H1 (cell line): ENCODE results near the gene ADAM30. TPM values are rescaled to one million over a fixed set of nuclear protein-coding genes. Genes with fewer than 3 reads are reported as not detected.

Source experiments
- CTCF ChIA-PET: fragments of 300-600 bp; sonication (Branson Sonifier 250); formaldehyde crosslinking; loops from one replicate; lab custom pipeline; 2021; ENCODE audit not compliant: partially characterized antibody; lab: Charles Lee
- POLR2A ChIA-PET: fragments of 300-600 bp; sonication (Branson Sonifier 250); formaldehyde crosslinking; loops from one replicate; lab custom pipeline; 2021; ENCODE audit warnings: inconsistent platforms; ENCODE audit not compliant: partially characterized antibody; lab: Charles Lee
- DNase-seq, 2 experiments: peaks; one replicate each; pipeline versions ENCODE4 v3.0.0 to v3.0.0-alpha.2; 2010 to 2022; ENCODE audit warnings: low spot score in 2 of 2, low read depth in 1 of 2, mixed read lengths in 1 of 2
- FAIRE-seq: peaks from 2 replicates; lab custom pipeline; 2011; peaks lifted over from hg19 to GRCh38; lab: Jason Lieb, UNC
- H2AFZ ChIP-seq: 2 replicates; pipeline ENCODE4 v1.8.1; 2012; ENCODE audit warnings: low read length, inconsistent platforms
- H2AK5ac ChIP-seq: 2 replicates; pipeline ENCODE4 v1.6.1; 2013; ENCODE audit warnings: low read depth, low read length
- H2BK120ac ChIP-seq: replicated peaks from 2 replicates; pipeline ENCODE3; 2013; ENCODE audit warnings: low read depth, low read length, inconsistent platforms
- H2BK12ac ChIP-seq: 2 replicates; pipeline ENCODE4 v1.6.1; 2013; ENCODE audit warnings: low read depth, low read length
- H2BK15ac ChIP-seq: 2 replicates; pipeline ENCODE4 v1.6.1; 2013; ENCODE audit warnings: low read length
- H2BK20ac ChIP-seq: 2 replicates; pipeline ENCODE4 v1.6.1; 2013; ENCODE audit warnings: low read length
- H2BK5ac ChIP-seq: 2 replicates; pipeline ENCODE4 v1.6.1; 2013; ENCODE audit warnings: low read depth, low read length
- H3K14ac ChIP-seq: 2 replicates; pipeline ENCODE4 v1.6.1; 2013; ENCODE audit warnings: inconsistent platforms; ENCODE audit not compliant: insufficient read length
- H3K18ac ChIP-seq: 2 replicates; pipeline ENCODE4 v1.6.1; 2013; ENCODE audit warnings: low read length; ENCODE audit errors: extremely low read depth
- H3K23ac ChIP-seq: 2 replicates; pipeline ENCODE4 v1.6.1; 2013; ENCODE audit warnings: inconsistent platforms; ENCODE audit not compliant: insufficient read length
- H3K23me2 ChIP-seq: 2 replicates; pipeline ENCODE4 v1.6.1; 2013; ENCODE audit warnings: low read depth, low read length
- H3K27ac ChIP-seq: 2 replicates; pipeline ENCODE4 v1.6.1; 2011; ENCODE audit warnings: low read depth, low read length, inconsistent platforms
- H3K27me3 ChIP-seq, 4 experiments: replicated peaks in 1 of 4; 1 replicate in 1 of 4; 2 replicates in 3 of 4; pipeline versions ENCODE4 v1.6.1 to v1.8.1; 2011 to 2013; ENCODE audit warnings: low read length in 3 of 4, mild to moderate bottlenecking in 3 of 4, inconsistent platforms in 2 of 4, mixed read lengths in 2 of 4, moderate library complexity in 1 of 4; ENCODE audit not compliant: control insufficient read depth in 3 of 4, insufficient read depth in 3 of 4; ENCODE audit errors: extremely low read depth in 1 of 4
- H3K36me3 ChIP-seq, 4 experiments: 2 replicates each; pipeline versions ENCODE4 v1.6.1 to v1.8.1; 2011 to 2013; ENCODE audit warnings: mild to moderate bottlenecking in 4 of 4, low read length in 3 of 4, moderate library complexity in 2 of 4, control low read depth in 1 of 4, inconsistent platforms in 1 of 4; ENCODE audit not compliant: insufficient read depth in 4 of 4, control insufficient read depth in 2 of 4
- H3K4ac ChIP-seq: replicated peaks from 2 replicates; pipeline ENCODE3; 2013; ENCODE audit warnings: low read length, low read depth, mixed read lengths, inconsistent platforms; ENCODE audit not compliant: insufficient read length
- H3K4me1 ChIP-seq, 4 experiments: replicated peaks in 1 of 4; 1 replicate in 1 of 4; 2 replicates in 3 of 4; pipeline versions ENCODE4 v1.6.1 to v1.8.1; 2011 to 2013; ENCODE audit warnings: low read length in 3 of 4, inconsistent platforms in 2 of 4, mixed read lengths in 1 of 4; ENCODE audit not compliant: insufficient read depth in 4 of 4, control insufficient read depth in 3 of 4
- H3K4me2 ChIP-seq, 2 experiments: 2 replicates each; pipeline versions ENCODE4 v1.6.1 to v1.8.1; 2011 to 2013; ENCODE audit warnings: low read depth in 2 of 2, low read length in 2 of 2, control low read depth in 1 of 2, inconsistent platforms in 1 of 2, mild to moderate bottlenecking in 1 of 2; ENCODE audit not compliant: insufficient read depth in 1 of 2
- H3K4me3 ChIP-seq, 4 experiments: fragments of 200-600, 300-600 bp in 1 of 4; sonication (generic), shearing (Covaris generic), sonication (Bioruptor Twin) in 1 of 4; 2 replicates each; pipeline versions ENCODE4 v1.5.1 to v1.8.1; 2011 to 2016; ENCODE audit warnings: low read length in 4 of 4, low read depth in 3 of 4, control low read depth in 2 of 4, inconsistent platforms in 2 of 4, mild to moderate bottlenecking in 2 of 4, mixed read lengths in 1 of 4, moderate library complexity in 1 of 4; ENCODE audit not compliant: insufficient read depth in 2 of 4; ENCODE audit errors: extremely low read depth in 1 of 4
- H3K56ac ChIP-seq: replicated peaks from 2 replicates; pipeline ENCODE3; 2013; ENCODE audit warnings: low read depth, mild to moderate bottlenecking, mixed read lengths, low read length, inconsistent platforms; ENCODE audit not compliant: insufficient read length
- H3K79me1 ChIP-seq: 2 replicates; pipeline ENCODE4 v1.6.1; 2013; ENCODE audit warnings: low read depth, low read length, control low read depth
- H3K79me2 ChIP-seq, 2 experiments: 2 replicates each; pipeline versions ENCODE4 v1.6.1 to v1.8.1; 2012 to 2013; ENCODE audit warnings: low read length in 2 of 2, mild to moderate bottlenecking in 2 of 2, inconsistent platforms in 1 of 2; ENCODE audit not compliant: insufficient read depth in 2 of 2, control insufficient read depth in 1 of 2
- H3K9ac ChIP-seq, 4 experiments: replicated peaks in 1 of 4; 1 replicate in 1 of 4; 2 replicates in 3 of 4; pipeline versions ENCODE4 v1.6.1 to v1.8.1; 2011 to 2013; ENCODE audit warnings: low read depth in 3 of 4, low read length in 3 of 4, control low read depth in 2 of 4, mild to moderate bottlenecking in 2 of 4, moderate library complexity in 2 of 4, inconsistent platforms in 1 of 4; ENCODE audit errors: extremely low read depth in 1 of 4
- H3K9me3 ChIP-seq, 2 experiments: 2 replicates each; pipeline versions ENCODE4 v1.6.1 to v1.8.1; 2012 to 2013; ENCODE audit warnings: mild to moderate bottlenecking in 2 of 2, moderate library complexity in 2 of 2, control low read depth in 1 of 2, inconsistent platforms in 1 of 2, low read depth in 1 of 2, low read length in 1 of 2, mixed read lengths in 1 of 2; ENCODE audit not compliant: insufficient read depth in 2 of 2
- H4K20me1 ChIP-seq, 2 experiments: replicated peaks in 1 of 2; 2 replicates each; pipeline versions ENCODE3 to v1.8.1; 2011 to 2013; ENCODE audit warnings: inconsistent platforms in 2 of 2, low read length in 2 of 2, mild to moderate bottlenecking in 1 of 2; ENCODE audit not compliant: insufficient read depth in 2 of 2, control insufficient read depth in 1 of 2
- H4K5ac ChIP-seq: 2 replicates; pipeline ENCODE4 v1.6.1; 2013; ENCODE audit warnings: low read length, low read depth, mixed read lengths, inconsistent platforms; ENCODE audit not compliant: insufficient read length
- H4K8ac ChIP-seq: 2 replicates; pipeline ENCODE4 v1.8.0; 2013; ENCODE audit warnings: mild to moderate bottlenecking, moderate library complexity, low read length, inconsistent platforms; ENCODE audit not compliant: insufficient read depth; ENCODE audit errors: extremely low read depth
- H4K91ac ChIP-seq: replicated peaks from 2 replicates; pipeline ENCODE3; 2013; ENCODE audit warnings: low read length, mixed read lengths, inconsistent platforms; ENCODE audit not compliant: insufficient read length
- BRCA1 ChIP-seq: IDR thresholded peaks from 2 replicates; pipeline ENCODE4 v1.6.1; 2012; ENCODE audit warnings: low read depth, low read length, improper control_type of control experiment
- CTBP2 ChIP-seq: IDR thresholded peaks from 2 replicates; pipeline ENCODE4 v1.7.0; 2011; ENCODE audit warnings: borderline replicate concordance, mild to moderate bottlenecking, moderate library complexity, mixed read lengths, low read length; ENCODE audit not compliant: insufficient read depth, insufficient read length
- EZH2 ChIP-seq: fragments of 200-600 bp; sonication (generic); IDR thresholded peaks from 2 replicates; pipeline ENCODE4 v1.7.1; 2012; ENCODE audit warnings: low read depth, mild to moderate bottlenecking, moderate library complexity, low read length, inconsistent platforms; ENCODE audit not compliant: severe bottlenecking
- GABPA ChIP-seq: IDR thresholded peaks from 2 replicates; pipeline ENCODE4 v1.6.1; 2011; ENCODE audit warnings: mild to moderate bottlenecking, low read length, moderate library complexity, borderline replicate concordance; ENCODE audit not compliant: insufficient read depth
- JUND ChIP-seq: IDR thresholded peaks from 2 replicates; pipeline ENCODE4 v1.6.1; 2011; ENCODE audit warnings: mild to moderate bottlenecking, improper control_type of control experiment, low read length
- SP1 ChIP-seq: IDR thresholded peaks from 2 replicates; pipeline ENCODE4 v1.6.1; 2011; ENCODE audit warnings: low read depth, low read length
- SRF ChIP-seq: IDR thresholded peaks from 2 replicates; pipeline ENCODE4 v1.6.1; 2011; ENCODE audit warnings: mild to moderate bottlenecking, low read depth, low read length, moderate library complexity
- TAF1 ChIP-seq: IDR thresholded peaks from 2 replicates; pipeline ENCODE4 v1.6.1; 2011; ENCODE audit warnings: mild to moderate bottlenecking, low read depth, low read length
- ZNF274 ChIP-seq: IDR thresholded peaks from 2 replicates; pipeline ENCODE4 v1.7.0; 2012; ENCODE audit warnings: low read length, borderline replicate concordance; ENCODE audit errors: extremely low read depth
- WGBS, 2 experiments: shearing (Covaris generic) in 1 of 2; methylation state at CpG; one replicate each; pipeline versions ENCODE4 v1.1.6 to v1.1.7; 2013 to 2015; ENCODE audit warnings: low lambda C conversion rate in 2 of 2, mixed read lengths in 2 of 2, inconsistent platforms in 1 of 2, low coverage in 1 of 2, missing lambda C conversion rate in 1 of 2; ENCODE audit not compliant: insufficient replicate concordance in 2 of 2, insufficient coverage in 1 of 2, insufficient read length in 1 of 2; ENCODE audit errors: extremely low coverage in 1 of 2, missing lambda C conversion rate in 1 of 2; 5-methylcytosine and 5-hydroxymethylcytosine counted together
- polyA plus RNA-seq, 7 experiments: library from polyadenylated mRNA; depleted of rRNA in 3 of 7; stranded (reverse) in 5 of 7; unstranded in 2 of 7; fragments of >200 nt in 5 of 7; fragments of 200-250 nt in 2 of 7; gene quantifications; 1 replicate in 5 of 7; 2 replicates in 1 of 7; 4 replicates in 1 of 7; pipeline versions ENCODE4 v1.2.1 to v1.2.3, GENCODE V29; 2011 to 2013; ENCODE audit warnings: missing spikeins in 2 of 7, mixed read lengths in 2 of 7
- total RNA-seq: library from RNA; stranded (reverse); fragmentation: NEBNext Ultra II Directional; extraction: Animal tissue kit (Norgen Biotek cat#: 25700); gene quantifications from 2 replicates; pipeline ENCODE4 v1.2.1, GENCODE V29; 2021
- TF ChIP-seq, protein P1 (sequence below): IDR thresholded peaks from 2 replicates; pipeline ENCODE4 v1.6.1; 2012; ENCODE audit warnings: inconsistent platforms

ADAM30 gene
- total and polyA plus RNA-seq, 2 of the 8 experiments (the other 6 are each of a cell fraction or from before 2014, with no cell fraction given), result not detected

DNA sequence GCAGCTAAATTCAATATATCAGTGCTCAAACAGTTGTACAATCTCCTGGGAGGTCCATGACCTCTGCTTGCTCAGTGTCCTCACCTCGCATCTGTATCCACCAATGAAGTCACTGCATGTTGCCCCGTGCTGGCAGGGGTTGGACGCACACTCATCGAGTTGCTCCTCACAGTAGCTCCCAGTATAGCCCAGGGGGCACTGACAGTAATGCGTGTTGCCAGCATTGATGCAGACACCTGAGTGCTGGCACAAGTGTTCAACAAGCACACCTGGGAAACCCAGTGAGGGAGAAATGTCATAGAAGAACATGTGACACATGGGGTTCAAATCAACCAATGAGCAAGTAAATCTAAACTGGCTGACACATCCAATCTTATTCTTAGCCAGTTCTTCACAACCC is 40.9 kb upstream of the ADAM30 start:
- peaks cover 0 to 17% (median 6%) of the 10 kb centered on the region in 4 experiments; a peak in 5 of 8 replicates for H3K36me3 ChIP-seq

More for the DNA sequence above, 40.9 kb upstream of the ADAM30 start:
- H3K4me3 ChIP-seq, result no peak overlapping the region
- no peak overlapping the region for H4K91ac ChIP-seq
- no peak overlapping the region for H3K14ac ChIP-seq
- TF ChIP-seq SRF (no peak), CTBP2 (no peak), JUND (no peak), ZNF274 (no peak), SP1 (no peak), GABPA (no peak), EZH2 (no peak), TAF1 (no peak), BRCA1 (no peak)
- TF ChIP-seq, protein P1, sequence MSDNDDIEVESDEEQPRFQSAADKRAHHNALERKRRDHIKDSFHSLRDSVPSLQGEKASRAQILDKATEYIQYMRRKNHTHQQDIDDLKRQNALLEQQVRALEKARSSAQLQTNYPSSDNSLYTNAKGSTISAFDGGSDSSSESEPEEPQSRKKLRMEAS, result no peak
- TF ChIP-seq, all 59 proteins: peak for 0
- Histone ChIP-seq H4K8ac (no peak overlapping the region), H3K4me1 (peaks cover 0 to 3% (median 0%) of the 10 kb centered on the region in 4 experiments; a peak in 1 of 7 replicates), H4K5ac (no peak overlapping the region), H3K18ac (no peak overlapping the region), H3K23me2 (no peaks in the 10 kb centered on the region; the same call in 1 of the 2 replicates), H3K79me2 (no peaks in the 10 kb centered on the region), H3K23ac (no peak overlapping the region), H2BK20ac (no peak overlapping the region), H2BK5ac (no peak overlapping the region), H2BK15ac (no peak overlapping the region), H2AFZ (no peak overlapping the region), H3K4ac (no peak overlapping the region), H2AK5ac (no peak overlapping the region), H2BK120ac (no peak overlapping the region), H3K4me2 (no peak overlapping the region), H2BK12ac (no peak overlapping the region), H3K56ac (no peak overlapping the region), H3K79me1 (no peaks in the 10 kb centered on the region; the same call in 1 of the 2 replicates), H4K20me1 (peaks cover 0 to 4% of the 10 kb centered on the region in 2 experiments), H3K9ac (no peak overlapping the region), H3K9me3 (no peaks in the 10 kb centered on the region), H3K27me3 (no peaks in the 10 kb centered on the region), H3K27ac (no peak overlapping the region)
- ChIA-PET POLR2A (interaction anchor here (1.3 kb wide), 1 partner anchor 10 kb away, joined by 4 read pairs; no protein-coding TSS in a partner anchor), CTCF (interaction anchor here (1.3 to 3.9 kb wide), 3 partner anchors 8 to 12 kb away, joined by 5 to 24 read pairs (median 5); no protein-coding TSS in a partner anchor)
- no peak for DNase-seq
- WGBS, 2 experiments, result 90% methylated on average over 5 of the region's 5 CpGs; no CpG with 5 or more reads in 1 of the 2 experiments
- no peak for FAIRE-seq
